OCI-M2 (cell line): Measurements from ENCODE around the gene RALGAPB.
"Not testable (repeated sequence)": the region's sequence is repeated elsewhere in the genome, so short reads cannot be mapped to it uniquely, and the experiment has no call there.

ENCODE experiments used
- DNase-seq: peaks from one replicate; lab custom pipeline; 2025; ENCODE audit not compliant: unreplicated experiment; lab: John Stamatoyannopoulos, UW

RALGAPB gene

GRCh38 chr20:38581013-38581412 is 108.4 kb downstream of the RALGAPB start, which contains the start of gene ADIG:
Gene ADIG (plus strand): TSS chr20:38581197. CDS start chr20:38581251, 54 bp downstream.
- DNase-seq = no peak

GRCh38 chr20:38581830-38582358 is 109.3 kb downstream of the RALGAPB start:
- DNase-seq = no peak

- DNase-seq = no peak
Measured at GRCh38 chr20:38583306-38583705, 110.7 kb downstream of the RALGAPB start.

- DNase-seq = no peak
Measured at GRCh38 chr20:38584099-38584763, 111.6 kb downstream of the RALGAPB start.

GRCh38 chr20:38585404-38586180 is 112.9 kb downstream of the RALGAPB start:
- no peak for DNase-seq

- DNase-seq = no peak
Measured at GRCh38 chr20:38586181-38586525, 113.5 kb downstream of the RALGAPB start.

- no peak for DNase-seq
Measured at GRCh38 chr20:38588303-38588702, 115.7 kb downstream of the RALGAPB start.

- DNase-seq = no peak
Measured at GRCh38 chr20:38589351-38589750, 116.7 kb downstream of the RALGAPB start.

- no peak for DNase-seq
Measured at GRCh38 chr20:38589967-38590675, 117.5 kb downstream of the RALGAPB start.

- no peak for DNase-seq
Measured at GRCh38 chr20:38590676-38591473, 118.2 kb downstream of the RALGAPB start.

GRCh38 chr20:38591474-38592410 is 119.1 kb downstream of the RALGAPB start:
- no peak for DNase-seq

GRCh38 chr20:38592411-38592790 is 119.8 kb downstream of the RALGAPB start:
- DNase-seq = not testable (repeated sequence)

GRCh38 chr20:38594281-38594680 is 121.6 kb downstream of the RALGAPB start:
- not testable (repeated sequence) for DNase-seq

GRCh38 chr20:38595886-38596285 is 123.2 kb downstream of the RALGAPB start:
- not testable (repeated sequence) for DNase-seq

- DNase-seq = no peak
Measured at GRCh38 chr20:38599410-38599882, 126.8 kb downstream of the RALGAPB start.

- DNase-seq = no peak
Measured at GRCh38 chr20:38600057-38600456, 127.4 kb downstream of the RALGAPB start.

- DNase-seq = no peak
Measured at GRCh38 chr20:38601216-38602184, 128.9 kb downstream of the RALGAPB start, which contains the start of gene ARHGAP40. Gene ARHGAP40 (plus strand): TSS chr20:38601809.

- no peak for DNase-seq
Measured at GRCh38 chr20:38602185-38602581, 129.5 kb downstream of the RALGAPB start.
